NCI-H1694 treated with DMSO at 0.1 percent for 48 hours (cell line): ENCODE data around the gene RASAL1.

Source experiments
- DNase-seq: peaks from one replicate; lab custom pipeline; 2025; lab: John Stamatoyannopoulos, UW

RASAL1 gene

GRCh38 chr12:113135178-113136127 lies at the start of gene RASAL1:
Gene RASAL1 (minus strand): TSS chr12:113135761. CDS start chr12:113135462, 299 bp downstream.
- DNase-seq = peak; percentile 35

GRCh38 chr12:113184900-113185179 lies 49.3 kb upstream of the RASAL1 start:
- peak; percentile 53 for DNase-seq

- no peak for DNase-seq
Measured at GRCh38 chr12:113184098-113184899, 48.7 kb upstream of the RASAL1 start.

GRCh38 chr12:113183030-113183589 lies 47.5 kb upstream of the RASAL1 start:
- no peak for DNase-seq

GRCh38 chr12:113181975-113182374 lies 46.4 kb upstream of the RASAL1 start:
- no peak for DNase-seq

- no peak for DNase-seq
Measured at GRCh38 chr12:113180333-113180732, 44.8 kb upstream of the RASAL1 start.

GRCh38 chr12:113179023-113179422 lies 43.5 kb upstream of the RASAL1 start:
- no peak for DNase-seq

- DNase-seq = no peak
Measured at GRCh38 chr12:113174461-113175384, 39.2 kb upstream of the RASAL1 start.

GRCh38 chr12:113173081-113173698 lies 37.6 kb upstream of the RASAL1 start:
- no peak for DNase-seq

- no peak for DNase-seq
Measured at GRCh38 chr12:113172185-113172584, 36.6 kb upstream of the RASAL1 start.

GRCh38 chr12:113171543-113171942 lies 36.0 kb upstream of the RASAL1 start:
- DNase-seq = no peak

GRCh38 chr12:113170926-113171325 lies 35.4 kb upstream of the RASAL1 start:
- no peak for DNase-seq

- no peak for DNase-seq
Measured at GRCh38 chr12:113170457-113170856, 34.9 kb upstream of the RASAL1 start.

GRCh38 chr12:113169697-113170096 lies 34.1 kb upstream of the RASAL1 start:
- DNase-seq = no peak

- DNase-seq = no peak
Measured at GRCh38 chr12:113167868-113168267, 32.3 kb upstream of the RASAL1 start.

GRCh38 chr12:113165521-113166450 lies 30.2 kb upstream of the RASAL1 start:
- DNase-seq = no peak

- DNase-seq = no peak
Measured at GRCh38 chr12:113164014-113164413, 28.5 kb upstream of the RASAL1 start.

- DNase-seq = no peak
Measured at GRCh38 chr12:113163030-113163360, 27.4 kb upstream of the RASAL1 start.

- DNase-seq = no peak
Measured at GRCh38 chr12:113162102-113163029, 26.8 kb upstream of the RASAL1 start.
